ENCODE results near the gene SMPD3.

Gene SMPD3

GRCh38 chr16:68345351-68345810 lies 102.9 kb downstream of the SMPD3 start:
- no peak for DNase-seq (ENCODE audit: low read depth in 2 of 2)
- no peak for TF ChIP-seq CTCF (IDR thresholded peaks at IDR 0.05; ENCODE audit: low read depth, low read length)
- H3K4me3 ChIP-seq (replicated peaks in 1 of 2; ENCODE audit: low read depth in 2 of 2, low read length in 2 of 2) = no peak overlapping the region

- no peak for TF ChIP-seq CTCF (IDR thresholded peaks at IDR 0.05; ENCODE audit: low read depth, low read length)
- H3K4me3 ChIP-seq (replicated peaks in 1 of 2; ENCODE audit: low read depth in 2 of 2, low read length in 2 of 2) = no peak overlapping the region
Measured at GRCh38 chr16:68344252-68344651, 104.1 kb downstream of the SMPD3 start.

GRCh38 chr16:68343137-68343536 lies 105.2 kb downstream of the SMPD3 start:
- TF ChIP-seq CTCF (IDR thresholded peaks at IDR 0.05; ENCODE audit: low read depth, low read length) = no peak

More at GRCh38 chr16:68344252-68344651, 104.1 kb downstream of the SMPD3 start:
- DNase-seq (ENCODE audit: low read depth in 2 of 2) = no peak

GRCh38 chr16:68342620-68343019 lies 105.7 kb downstream of the SMPD3 start:
- no peak overlapping the region for H3K4me3 ChIP-seq (replicated peaks in 1 of 2; ENCODE audit: low read depth in 2 of 2, low read length in 2 of 2)
- no peak for DNase-seq (ENCODE audit: low read depth in 2 of 2)
- TF ChIP-seq CTCF (IDR thresholded peaks at IDR 0.05; ENCODE audit: low read depth, low read length) = no peak

More at GRCh38 chr16:68343137-68343536, 105.2 kb downstream of the SMPD3 start:
- no peak overlapping the region for H3K4me3 ChIP-seq (replicated peaks in 1 of 2; ENCODE audit: low read depth in 2 of 2, low read length in 2 of 2)
- DNase-seq (ENCODE audit: low read depth in 2 of 2) = no peak

GRCh38 chr16:68339214-68339613 lies 109.1 kb downstream of the SMPD3 start:
- no peak overlapping the region for H3K4me3 ChIP-seq (replicated peaks in 1 of 2; ENCODE audit: low read depth in 2 of 2, low read length in 2 of 2)
- no peak for TF ChIP-seq CTCF (IDR thresholded peaks at IDR 0.05; ENCODE audit: low read depth, low read length)

GRCh38 chr16:68338326-68339119 lies 109.8 kb downstream of the SMPD3 start:
- no peak for DNase-seq (ENCODE audit: low read depth in 2 of 2)
- no peak for TF ChIP-seq CTCF (IDR thresholded peaks at IDR 0.05; ENCODE audit: low read depth, low read length)

More at GRCh38 chr16:68339214-68339613, 109.1 kb downstream of the SMPD3 start:
- DNase-seq (ENCODE audit: low read depth in 2 of 2) = no peak

More at GRCh38 chr16:68338326-68339119, 109.8 kb downstream of the SMPD3 start:
- no peak overlapping the region for H3K4me3 ChIP-seq (replicated peaks in 1 of 2; ENCODE audit: low read depth in 2 of 2, low read length in 2 of 2)
